ENCODE measurements around the gene PPP1R13L. TPM values are rescaled to one million over a fixed set of nuclear protein-coding genes. Genes with fewer than 3 reads are reported as not detected.

Gene PPP1R13L, protein sequence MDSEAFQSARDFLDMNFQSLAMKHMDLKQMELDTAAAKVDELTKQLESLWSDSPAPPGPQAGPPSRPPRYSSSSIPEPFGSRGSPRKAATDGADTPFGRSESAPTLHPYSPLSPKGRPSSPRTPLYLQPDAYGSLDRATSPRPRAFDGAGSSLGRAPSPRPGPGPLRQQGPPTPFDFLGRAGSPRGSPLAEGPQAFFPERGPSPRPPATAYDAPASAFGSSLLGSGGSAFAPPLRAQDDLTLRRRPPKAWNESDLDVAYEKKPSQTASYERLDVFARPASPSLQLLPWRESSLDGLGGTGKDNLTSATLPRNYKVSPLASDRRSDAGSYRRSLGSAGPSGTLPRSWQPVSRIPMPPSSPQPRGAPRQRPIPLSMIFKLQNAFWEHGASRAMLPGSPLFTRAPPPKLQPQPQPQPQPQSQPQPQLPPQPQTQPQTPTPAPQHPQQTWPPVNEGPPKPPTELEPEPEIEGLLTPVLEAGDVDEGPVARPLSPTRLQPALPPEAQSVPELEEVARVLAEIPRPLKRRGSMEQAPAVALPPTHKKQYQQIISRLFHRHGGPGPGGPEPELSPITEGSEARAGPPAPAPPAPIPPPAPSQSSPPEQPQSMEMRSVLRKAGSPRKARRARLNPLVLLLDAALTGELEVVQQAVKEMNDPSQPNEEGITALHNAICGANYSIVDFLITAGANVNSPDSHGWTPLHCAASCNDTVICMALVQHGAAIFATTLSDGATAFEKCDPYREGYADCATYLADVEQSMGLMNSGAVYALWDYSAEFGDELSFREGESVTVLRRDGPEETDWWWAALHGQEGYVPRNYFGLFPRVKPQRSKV
- total RNA-seq: 1 to 10 TPM in 1 of 2 donors, under 1 TPM in 1; 0.51 to 6.5 TPM
- 1 to 10 TPM; 3.3 to 7.7 TPM for polyA plus RNA-seq

DNA sequence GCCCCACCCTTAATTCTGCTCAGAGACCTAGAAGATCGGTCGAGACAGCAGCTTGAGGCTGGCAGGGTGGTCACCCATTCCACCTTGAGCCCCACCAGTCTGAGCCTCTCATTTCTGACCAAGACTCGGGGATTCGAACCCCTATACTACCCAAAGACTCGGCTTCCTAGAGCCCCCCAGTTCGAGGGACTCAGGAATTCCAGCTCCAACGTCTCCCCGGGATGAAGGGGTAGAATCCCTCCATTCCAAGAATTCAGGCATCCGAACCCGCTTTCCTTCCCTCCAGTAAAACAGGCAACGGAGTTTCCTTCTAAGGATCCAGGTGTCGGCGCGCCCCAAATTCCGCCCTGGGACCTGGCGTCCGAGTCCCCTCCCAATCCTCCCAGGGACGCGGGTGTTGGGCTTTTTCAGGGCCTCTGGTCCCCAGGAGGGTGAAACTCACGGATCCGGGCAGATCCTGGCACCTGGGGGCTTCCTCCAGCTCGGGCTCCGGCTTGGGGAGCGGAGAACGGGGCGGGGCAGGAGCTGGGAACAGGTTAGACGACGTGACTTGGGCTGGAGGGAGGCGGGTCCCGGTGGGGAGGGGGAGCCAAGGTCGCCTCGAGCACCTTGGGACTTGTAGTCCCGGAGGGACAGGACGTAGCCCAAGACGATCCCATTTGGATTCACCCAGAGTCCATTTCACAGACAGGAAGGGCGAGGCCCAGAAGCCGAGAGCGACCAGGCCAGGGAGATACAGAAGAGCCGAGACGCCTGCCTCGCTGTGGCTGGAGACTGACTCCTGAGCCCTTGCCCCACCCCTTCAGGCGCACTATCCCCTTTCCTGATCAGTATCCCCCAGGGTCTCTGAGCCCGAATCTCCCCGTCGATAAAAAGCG is at the start of gene PPP1R13L:
PPP1R13L (minus strand) TSS at position 513 of the 878 bp plus-strand sequence. CDS start 6,751 bp downstream, outside the sequence.
- WGBS: 6% methylated on average over 46 of the region's 46 CpGs
- Histone ChIP-seq H3K4me1 (ENCODE audit: control insufficient read depth in 4 of 4, insufficient read depth in 4 of 4, low read length in 3 of 4) (peaks cover 10 to 35% (median 23%) of the 10 kb centered on the region in 4 donors), H3K4me3 (ENCODE audit: low read depth in 1 of 3, low read length in 3 of 3) (peak within 1 kb of the TSS; percentile 48 to 82 (median 75)), H3K9me3 (ENCODE audit: control insufficient read depth in 4 of 4, low read length in 3 of 4) (no peaks in the 10 kb centered on the region), H3K9ac (ENCODE audit: low read depth in 1 of 2, low read length in 2 of 2) (peak within 1 kb of the TSS; percentile 73 to 83), H3K36me3 (ENCODE audit: control insufficient read depth in 4 of 4, insufficient read depth in 3 of 4, low read depth in 1 of 4, low read length in 3 of 4) (peaks cover 0 to 2% (median 0%) of the 10 kb centered on the region in 4 donors), H3K27me3 (ENCODE audit: control insufficient read depth in 4 of 4, insufficient read depth in 4 of 4, low read length in 3 of 4) (no peaks in the 10 kb centered on the region), H3K27ac (ENCODE audit: low read depth in 1 of 2, low read length in 2 of 2) (peak within 1 kb of the TSS; percentile 96 to 97)
- TF ChIP-seq RXRA (IDR thresholded peaks at IDR 0.05) (peak in 1 of 2 donors; percentile 13), HNF4A (conservative IDR thresholded peaks at IDR 0.05) (peak in 1 of 2 donors; percentile 17), GABPA (IDR thresholded peaks at IDR 0.05 in 1 of 2, conservative IDR thresholded peaks at IDR 0.05 in 1 of 2) (no peak), EGR1 (IDR thresholded peaks at IDR 0.05; ENCODE audit: low read depth in 2 of 2) (no peak)
- TF ChIP-seq, protein P1, sequence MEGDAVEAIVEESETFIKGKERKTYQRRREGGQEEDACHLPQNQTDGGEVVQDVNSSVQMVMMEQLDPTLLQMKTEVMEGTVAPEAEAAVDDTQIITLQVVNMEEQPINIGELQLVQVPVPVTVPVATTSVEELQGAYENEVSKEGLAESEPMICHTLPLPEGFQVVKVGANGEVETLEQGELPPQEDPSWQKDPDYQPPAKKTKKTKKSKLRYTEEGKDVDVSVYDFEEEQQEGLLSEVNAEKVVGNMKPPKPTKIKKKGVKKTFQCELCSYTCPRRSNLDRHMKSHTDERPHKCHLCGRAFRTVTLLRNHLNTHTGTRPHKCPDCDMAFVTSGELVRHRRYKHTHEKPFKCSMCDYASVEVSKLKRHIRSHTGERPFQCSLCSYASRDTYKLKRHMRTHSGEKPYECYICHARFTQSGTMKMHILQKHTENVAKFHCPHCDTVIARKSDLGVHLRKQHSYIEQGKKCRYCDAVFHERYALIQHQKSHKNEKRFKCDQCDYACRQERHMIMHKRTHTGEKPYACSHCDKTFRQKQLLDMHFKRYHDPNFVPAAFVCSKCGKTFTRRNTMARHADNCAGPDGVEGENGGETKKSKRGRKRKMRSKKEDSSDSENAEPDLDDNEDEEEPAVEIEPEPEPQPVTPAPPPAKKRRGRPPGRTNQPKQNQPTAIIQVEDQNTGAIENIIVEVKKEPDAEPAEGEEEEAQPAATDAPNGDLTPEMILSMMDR (IDR thresholded peaks at IDR 0.05; ENCODE audit: low read depth, low read length, missing input control): no peak
- TF ChIP-seq, protein P2, sequence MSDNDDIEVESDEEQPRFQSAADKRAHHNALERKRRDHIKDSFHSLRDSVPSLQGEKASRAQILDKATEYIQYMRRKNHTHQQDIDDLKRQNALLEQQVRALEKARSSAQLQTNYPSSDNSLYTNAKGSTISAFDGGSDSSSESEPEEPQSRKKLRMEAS (IDR thresholded peaks at IDR 0.05): no peak
- TF ChIP-seq, protein P3, sequence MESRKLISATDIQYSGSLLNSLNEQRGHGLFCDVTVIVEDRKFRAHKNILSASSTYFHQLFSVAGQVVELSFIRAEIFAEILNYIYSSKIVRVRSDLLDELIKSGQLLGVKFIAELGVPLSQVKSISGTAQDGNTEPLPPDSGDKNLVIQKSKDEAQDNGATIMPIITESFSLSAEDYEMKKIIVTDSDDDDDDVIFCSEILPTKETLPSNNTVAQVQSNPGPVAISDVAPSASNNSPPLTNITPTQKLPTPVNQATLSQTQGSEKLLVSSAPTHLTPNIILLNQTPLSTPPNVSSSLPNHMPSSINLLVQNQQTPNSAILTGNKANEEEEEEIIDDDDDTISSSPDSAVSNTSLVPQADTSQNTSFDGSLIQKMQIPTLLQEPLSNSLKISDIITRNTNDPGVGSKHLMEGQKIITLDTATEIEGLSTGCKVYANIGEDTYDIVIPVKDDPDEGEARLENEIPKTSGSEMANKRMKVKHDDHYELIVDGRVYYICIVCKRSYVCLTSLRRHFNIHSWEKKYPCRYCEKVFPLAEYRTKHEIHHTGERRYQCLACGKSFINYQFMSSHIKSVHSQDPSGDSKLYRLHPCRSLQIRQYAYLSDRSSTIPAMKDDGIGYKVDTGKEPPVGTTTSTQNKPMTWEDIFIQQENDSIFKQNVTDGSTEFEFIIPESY (IDR thresholded peaks at IDR 0.05): peak; percentile 36
- peak; percentile 63 for DNase-seq (ENCODE audit: low spot score)

DNA sequence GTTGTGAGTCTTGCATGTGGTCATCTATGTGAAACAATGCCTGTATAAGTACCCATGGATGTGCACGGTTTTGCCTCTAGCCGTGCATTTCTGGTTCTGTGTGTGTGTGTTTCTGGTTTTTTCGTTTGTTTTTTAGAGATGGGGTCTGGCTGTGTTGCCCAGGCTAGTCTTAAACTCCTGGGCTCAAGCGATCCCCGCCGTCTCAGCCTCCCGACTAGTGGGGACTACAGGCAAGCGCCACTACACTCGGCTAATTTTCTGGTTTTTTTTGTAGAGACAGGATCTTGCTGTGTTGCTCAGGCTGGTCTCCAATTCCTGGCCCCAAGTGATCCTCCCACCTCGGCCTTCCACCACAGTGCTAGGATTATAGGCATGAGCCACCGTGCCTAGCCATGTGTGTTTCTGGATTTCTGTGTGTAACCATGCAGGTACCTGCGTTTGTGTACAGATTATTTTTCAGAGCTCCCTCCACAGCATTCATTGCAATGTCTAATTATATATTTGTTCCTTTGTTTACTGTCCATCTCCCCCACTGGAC is 47.0 kb upstream of the PPP1R13L start:
- Histone ChIP-seq H3K4me1 (ENCODE audit: control insufficient read depth in 4 of 4, insufficient read depth in 4 of 4, low read length in 3 of 4) (peaks cover 0 to 15% (median 6%) of the 10 kb centered on the region in 4 donors), H3K9me3 (ENCODE audit: control insufficient read depth in 4 of 4, low read length in 3 of 4) (no peaks in the 10 kb centered on the region), H3K27me3 (ENCODE audit: control insufficient read depth in 4 of 4, insufficient read depth in 4 of 4, low read length in 3 of 4) (no peaks in the 10 kb centered on the region), H3K36me3 (ENCODE audit: control insufficient read depth in 4 of 4, insufficient read depth in 3 of 4, low read depth in 1 of 4, low read length in 3 of 4) (no peaks in the 10 kb centered on the region), H3K9ac (ENCODE audit: low read depth in 1 of 2, low read length in 2 of 2) (no peak overlapping the region), H3K27ac (ENCODE audit: low read depth in 1 of 2, low read length in 2 of 2) (peak overlapping the region in 1 of 2 donors; percentile 36), H3K4me3 (ENCODE audit: low read depth in 1 of 3, low read length in 3 of 3) (no peak overlapping the region)
- 80% methylated on average over 12 of the region's 12 CpGs for WGBS
- no peak for DNase-seq (ENCODE audit: low spot score)
- no peak for TF ChIP-seq NR2F2 (IDR thresholded peaks at IDR 0.05)
